Stimulated activated CD8-positive, alpha-beta memory T cell treated with anti-CD3 and anti-CD28 coated beads, Interleukin-7, amount 100 ng/mL, for 48 hours (primary cell): ENCODE measurements around the gene TYRP1.

Experiments used
- DNase-seq, 2 donors: peaks; one replicate each; pipeline ENCODE4 v3.0.0-alpha.2; 2020; ENCODE audit warnings: low read depth in 1 of 2; ENCODE audit errors: extremely low read depth in 1 of 2

Gene TYRP1

DNA sequence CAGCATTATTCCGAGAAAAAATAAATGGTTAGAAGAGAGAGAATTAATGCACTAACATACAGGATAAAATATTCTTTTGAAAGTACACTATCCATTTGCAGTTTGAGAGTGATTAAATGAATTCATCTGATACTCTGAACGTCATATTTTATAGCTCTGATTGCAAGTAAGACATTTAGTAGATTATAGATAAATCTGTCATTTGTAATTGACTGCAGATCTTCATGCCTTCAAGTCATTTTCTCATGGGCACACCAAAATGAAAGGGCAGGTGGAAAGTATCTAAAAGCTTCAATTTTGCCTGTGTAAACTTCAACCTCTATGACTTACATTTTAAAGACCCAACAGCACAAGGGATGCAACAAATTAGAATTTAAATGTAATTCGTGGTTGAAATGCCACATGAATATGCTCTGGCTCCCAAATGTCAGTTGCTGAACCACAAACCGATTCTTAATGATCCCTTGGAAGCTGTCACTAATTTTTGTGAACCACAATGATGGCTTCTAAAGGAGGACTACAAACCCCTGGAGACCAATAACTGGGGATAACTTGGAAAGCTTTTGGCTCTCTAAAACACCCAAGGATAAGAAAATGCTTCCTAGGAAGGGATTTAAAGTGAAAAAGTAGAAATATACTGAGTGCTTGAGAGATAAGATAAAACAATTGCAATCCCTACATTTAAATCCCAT is 3.9 kb downstream of the TYRP1 start:
- DNase-seq: no peak

DNA sequence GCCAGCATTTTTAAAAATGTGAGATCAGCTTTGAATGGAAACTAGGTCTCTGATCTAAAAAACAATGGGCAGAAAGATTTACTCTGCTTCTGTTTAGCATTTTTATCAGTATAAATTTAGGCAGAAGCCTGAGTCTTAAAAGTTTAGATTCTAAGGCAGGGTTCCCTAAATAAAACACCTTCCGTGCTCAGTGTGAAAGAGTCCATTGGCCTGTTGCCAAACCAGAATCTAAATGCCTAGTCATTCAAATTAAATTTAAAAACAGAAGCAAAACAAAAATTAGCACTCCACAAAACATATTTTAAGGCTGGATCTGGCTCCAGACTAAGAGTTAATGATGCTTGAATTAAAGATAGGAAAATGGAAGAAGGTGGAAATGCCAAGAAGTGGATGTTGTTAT is 4.5 kb downstream of the TYRP1 start:
- no peak for DNase-seq

DNA sequence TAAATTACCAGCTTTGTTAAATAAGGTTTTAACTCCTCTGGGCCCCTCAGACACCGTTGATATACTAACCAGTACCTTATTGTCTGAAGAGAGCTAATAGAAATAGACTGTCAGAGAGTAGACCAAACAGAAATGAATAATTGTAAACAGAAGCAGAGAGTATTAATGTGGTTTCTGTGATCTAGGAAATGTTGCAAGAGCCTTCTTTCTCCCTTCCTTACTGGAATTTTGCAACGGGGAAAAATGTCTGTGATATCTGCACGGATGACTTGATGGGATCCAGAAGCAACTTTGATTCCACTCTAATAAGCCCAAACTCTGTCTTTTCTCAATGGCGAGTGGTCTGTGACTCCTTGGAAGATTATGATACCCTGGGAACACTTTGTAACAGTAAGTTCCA is 5.1 kb downstream of the TYRP1 start:
- DNase-seq: no peak

DNA sequence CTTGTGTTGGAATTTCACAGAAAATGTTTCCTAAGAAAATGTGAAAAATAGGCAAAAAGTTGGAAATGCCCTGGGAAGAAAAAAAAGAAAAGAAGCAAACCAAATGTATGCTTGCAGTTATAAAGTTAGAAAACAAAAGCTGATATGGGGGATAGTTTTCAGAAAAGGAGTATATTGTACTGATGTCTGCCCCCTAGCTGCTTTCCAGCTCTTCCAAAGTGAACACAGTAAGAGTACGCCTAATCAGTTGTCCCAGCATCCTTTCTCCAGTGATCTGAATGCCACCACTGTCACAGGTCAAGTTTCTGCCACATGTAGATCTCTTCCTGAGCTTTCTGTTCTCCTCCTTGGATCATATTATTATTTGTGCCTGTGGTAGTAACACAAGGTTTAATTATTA is 5.8 kb downstream of the TYRP1 start:
- no peak for DNase-seq

DNA sequence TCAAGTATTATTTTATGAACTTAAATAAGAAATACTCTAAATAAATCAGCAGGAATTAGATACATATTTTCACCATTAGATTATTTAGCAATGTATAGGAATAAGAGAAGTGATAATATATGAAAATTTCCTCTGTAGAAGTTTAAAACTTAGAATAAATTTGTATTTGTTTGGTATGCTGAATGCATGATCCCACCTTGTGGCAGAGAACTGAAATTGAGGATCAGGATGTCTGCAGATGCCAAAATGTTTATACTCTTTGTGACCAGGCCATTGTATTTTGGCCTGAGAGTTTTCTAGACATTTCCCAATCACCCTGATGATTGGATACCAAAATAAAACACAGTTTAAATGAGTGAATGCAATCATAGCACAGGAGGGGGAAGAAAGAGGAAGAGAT is 6.3 kb downstream of the TYRP1 start:
- no peak for DNase-seq

DNA sequence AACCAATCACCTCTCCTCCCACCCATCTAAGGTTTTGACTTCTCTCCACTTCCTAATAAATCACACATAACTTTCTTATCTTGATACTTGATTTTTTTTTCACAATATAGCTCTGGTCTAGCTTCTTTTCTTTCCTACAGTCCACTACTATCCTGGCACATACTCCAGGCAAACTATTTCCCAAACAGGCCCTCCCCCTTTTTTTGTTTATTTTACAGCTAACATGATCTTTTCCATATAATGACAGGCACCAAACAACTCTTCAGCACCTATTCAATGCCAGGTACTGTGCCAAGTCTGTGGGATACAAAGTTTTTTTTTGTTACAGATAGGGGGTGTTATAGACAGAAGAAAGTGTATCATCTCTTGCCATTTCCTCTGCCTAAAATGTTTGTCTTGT is 7.9 kb downstream of the TYRP1 start:
- DNase-seq: no peak

DNA sequence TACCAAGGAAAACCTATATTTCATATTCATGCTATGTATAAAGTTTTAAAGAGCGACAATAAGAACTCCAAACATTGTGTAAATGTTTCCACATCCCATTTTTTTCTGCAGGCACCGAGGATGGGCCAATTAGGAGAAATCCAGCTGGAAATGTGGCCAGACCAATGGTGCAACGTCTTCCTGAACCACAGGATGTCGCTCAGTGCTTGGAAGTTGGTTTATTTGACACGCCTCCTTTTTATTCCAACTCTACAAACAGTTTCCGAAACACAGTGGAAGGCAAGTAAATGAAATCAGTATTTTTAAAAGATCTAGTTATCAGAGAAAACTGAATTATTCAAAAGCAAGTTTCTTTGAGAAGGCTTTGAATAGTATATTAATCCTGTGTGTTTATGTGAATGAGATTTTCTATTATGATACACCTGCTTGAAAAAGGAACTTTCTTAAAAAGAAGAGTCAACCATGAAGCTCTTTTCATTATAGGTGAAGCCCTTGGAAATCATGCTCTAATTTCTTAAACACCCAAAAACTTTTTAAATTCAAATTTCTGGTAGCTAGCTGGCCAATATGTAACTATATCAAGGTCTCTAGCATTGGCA is 9.1 kb downstream of the TYRP1 start:
- DNase-seq: no peak

DNA sequence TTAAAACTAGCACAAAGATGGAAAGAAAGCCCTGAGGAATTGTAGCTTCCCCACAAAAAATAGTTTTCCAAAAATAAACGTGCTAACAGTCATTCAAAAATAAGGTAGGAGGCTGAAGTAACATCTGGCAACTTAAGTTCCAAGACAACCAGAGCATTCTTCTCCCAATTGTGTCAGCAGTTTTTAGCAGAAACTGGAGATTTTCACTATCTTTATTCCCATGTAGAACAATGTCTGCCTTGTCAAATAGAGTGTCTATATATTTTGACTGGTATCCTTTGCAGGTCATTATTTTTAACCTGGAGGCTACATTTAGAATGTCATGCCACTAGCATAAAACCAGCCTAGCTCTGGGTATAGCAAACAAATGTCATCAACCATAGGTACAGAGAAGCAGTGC is 10.8 kb downstream of the TYRP1 start:
- no peak for DNase-seq

DNA sequence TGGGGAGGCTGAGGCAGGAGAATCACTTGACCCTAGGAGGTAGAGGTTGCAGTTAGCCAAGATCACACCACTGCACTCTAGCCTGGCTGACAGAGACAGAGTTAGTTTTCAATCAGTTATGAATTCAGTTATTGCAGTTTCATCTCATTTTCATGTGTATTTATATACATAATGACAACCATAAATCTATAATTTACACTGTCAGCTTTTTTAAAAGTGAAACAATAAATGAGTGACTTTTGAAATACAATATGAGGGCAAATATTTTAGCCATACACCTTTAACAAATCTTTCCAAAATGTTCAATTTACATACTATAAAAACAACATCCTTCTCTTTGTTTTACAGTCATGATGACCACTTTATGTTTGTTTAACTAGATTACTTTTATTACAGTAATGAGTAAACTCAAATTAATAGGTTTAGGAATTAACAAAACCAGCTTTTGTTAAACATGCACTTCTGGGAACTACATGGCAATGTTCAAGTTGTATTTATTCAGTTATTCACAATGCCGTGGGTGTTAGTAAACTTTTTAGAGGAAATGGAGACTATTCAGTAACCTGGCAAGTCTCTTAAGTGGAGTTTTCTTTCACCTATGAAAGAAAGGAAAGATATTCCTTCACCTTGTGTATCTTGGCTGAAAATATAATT is 12.7 kb downstream of the TYRP1 start:
- DNase-seq: no peak

DNA sequence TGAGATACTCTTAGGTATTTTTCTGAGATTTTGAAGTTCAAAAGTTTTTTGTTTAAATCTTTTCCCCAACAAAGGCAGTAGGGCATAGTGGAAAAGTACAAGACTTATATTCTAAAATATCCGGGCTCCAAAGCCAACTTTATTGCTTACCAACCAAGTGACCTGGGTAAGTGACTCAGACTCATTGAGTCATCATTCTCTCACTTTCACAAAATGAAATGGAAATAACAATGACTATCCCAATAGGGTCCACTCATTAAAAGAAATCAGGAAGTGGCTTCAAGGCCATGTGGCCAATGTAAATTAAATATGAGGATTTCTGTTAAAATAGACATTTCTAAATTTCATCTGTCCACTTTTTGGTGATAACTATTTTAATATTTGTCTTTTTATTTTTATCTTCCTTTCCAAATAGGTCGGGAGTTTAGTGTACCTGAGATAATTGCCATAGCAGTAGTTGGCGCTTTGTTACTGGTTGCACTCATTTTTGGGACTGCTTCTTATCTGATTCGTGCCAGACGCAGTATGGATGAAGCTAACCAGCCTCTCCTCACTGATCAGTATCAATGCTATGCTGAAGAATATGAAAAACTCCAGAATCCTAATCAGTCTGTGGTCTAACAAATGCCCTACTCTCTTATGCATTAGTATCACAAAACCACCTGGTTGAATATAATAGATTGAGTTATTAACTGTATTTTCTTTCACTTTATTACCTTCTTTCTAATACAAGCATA is 15.5 kb downstream of the TYRP1 start:
- DNase-seq: no peak

DNA sequence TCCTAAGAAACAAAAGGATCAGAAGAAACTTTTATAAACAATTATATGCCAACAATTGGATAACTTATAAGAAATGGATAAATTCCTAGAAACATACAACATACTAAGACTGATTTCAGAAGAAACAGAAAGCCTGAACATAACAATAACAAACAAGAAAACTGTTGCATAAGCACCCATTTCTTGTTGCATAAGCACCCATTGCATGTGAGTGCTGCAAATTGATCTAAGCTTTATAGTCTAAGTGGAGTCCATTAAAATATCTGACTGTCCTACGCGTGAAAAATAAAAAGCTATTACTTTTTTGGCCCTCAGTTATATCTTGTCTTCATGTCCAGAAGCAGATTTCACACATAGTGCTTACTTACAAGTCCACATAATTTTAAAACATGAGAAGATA is 19.3 kb downstream of the TYRP1 start:
- no peak for DNase-seq

DNA sequence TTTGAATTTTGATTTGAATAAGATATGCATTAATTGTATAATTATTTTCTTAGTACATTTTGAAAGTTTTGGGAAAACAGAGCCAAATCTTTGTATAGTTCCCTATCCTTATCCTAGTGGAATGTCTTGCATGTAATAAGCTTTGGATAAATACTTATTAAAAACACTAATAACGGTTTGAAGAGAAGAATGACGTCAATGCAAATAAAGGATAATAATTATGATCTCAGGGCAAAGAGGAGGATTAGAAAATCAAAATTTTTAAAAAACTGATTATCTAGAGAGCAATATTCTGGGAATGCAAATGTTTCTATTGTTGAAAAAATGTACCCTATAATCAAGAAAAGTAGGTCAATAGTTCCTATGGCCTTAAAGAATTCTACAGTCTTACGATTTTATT is 22.1 kb downstream of the TYRP1 start:
- no peak for DNase-seq

DNA sequence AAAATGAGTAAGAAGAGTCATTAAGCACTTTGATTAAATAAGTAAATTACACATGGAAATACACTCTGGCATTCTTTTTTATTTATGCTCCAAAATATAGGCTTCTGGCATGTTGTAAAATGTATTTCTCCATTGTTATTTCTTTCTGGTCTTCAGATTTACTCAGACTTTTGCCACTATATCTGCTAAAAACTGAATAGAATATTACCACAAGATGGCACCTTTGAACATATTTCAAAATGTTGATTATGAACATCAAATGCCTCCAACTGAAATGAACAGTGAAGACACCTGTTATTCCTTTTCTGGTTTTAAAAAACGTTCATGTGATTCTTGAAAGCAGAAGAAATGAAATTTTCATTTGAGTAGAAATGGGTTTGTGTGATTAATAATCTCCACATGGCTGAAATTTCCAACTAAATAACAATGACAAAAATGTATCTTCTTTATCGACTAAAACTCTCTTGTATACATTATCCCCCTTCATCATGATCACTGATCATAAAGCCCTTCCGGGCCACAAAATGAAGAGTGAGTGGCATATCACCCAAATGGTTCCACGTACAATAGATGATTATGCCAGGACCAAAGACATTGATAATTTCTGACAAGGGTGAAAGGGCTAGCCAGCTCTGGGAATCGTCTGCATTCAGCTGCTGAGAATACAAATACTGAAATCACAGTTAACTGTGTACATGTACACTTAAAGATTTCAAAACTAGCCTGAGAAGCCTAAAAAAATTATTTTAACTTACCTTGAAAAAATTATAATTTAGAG is 23.8 kb downstream of the TYRP1 start:
- no peak for DNase-seq

DNA sequence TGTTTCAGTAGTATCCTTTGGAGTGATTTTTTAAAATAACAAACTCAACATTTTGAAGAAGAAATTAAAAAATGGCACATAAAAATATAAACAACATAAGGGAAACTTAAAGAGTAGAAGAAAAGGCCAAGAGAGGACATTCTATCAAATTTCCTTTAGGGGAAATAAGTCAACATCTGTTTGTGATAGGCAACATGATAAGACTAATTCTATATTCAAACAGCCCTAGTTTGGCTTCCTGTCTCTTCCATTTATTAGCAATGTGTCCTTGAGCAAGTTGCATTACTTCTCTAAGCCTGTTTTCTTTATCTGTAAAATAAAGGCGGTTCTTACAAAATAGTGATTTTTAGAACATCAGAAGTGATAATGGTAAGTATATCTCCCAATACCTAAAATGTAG is 24.7 kb downstream of the TYRP1 start:
- DNase-seq: no peak

DNA sequence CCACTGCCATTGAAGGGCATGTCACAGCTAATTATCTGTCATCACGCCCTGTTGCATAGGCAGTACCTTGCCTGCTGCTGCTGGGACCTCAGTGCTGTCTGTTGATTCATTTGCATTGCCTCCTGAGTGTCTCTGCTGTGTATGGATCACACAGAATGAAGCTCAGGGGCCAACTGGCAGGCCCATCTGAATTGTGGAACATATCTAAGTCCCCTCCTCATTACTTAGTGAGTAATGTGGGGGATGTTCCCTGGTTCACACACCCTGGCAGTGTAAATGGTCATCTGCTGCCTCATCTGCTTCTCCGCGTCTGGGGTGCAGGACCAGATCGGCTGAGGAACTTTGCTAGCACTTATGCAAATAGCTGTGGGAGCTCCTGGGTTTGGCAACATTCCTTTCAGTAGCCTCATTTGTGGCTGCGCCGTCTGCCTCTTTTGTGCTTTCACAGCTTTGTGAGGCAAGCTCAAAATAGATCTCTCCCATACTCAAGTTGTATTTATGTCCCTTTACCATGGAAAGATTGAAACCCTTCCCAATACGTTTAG is 25.4 kb downstream of the TYRP1 start:
- no peak for DNase-seq

DNA sequence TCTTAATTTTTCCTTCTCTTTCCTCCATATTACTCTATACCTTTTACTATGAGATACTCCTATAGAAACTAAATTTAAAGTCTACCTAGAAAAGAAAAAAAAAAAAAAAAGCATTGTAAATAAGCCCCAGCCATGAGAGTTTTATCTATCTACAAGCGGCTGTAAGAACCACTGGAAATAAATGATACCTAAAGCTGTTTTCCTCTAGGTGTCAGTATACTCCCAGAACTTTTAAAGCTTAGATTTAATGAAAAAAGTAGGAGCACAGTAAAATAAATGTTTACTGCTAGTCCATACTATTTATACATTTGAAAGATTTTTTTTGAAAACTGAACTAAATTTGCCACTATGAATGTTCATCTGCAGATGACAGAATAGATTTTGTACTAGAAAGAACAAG is 26.2 kb downstream of the TYRP1 start:
- no peak for DNase-seq

DNA sequence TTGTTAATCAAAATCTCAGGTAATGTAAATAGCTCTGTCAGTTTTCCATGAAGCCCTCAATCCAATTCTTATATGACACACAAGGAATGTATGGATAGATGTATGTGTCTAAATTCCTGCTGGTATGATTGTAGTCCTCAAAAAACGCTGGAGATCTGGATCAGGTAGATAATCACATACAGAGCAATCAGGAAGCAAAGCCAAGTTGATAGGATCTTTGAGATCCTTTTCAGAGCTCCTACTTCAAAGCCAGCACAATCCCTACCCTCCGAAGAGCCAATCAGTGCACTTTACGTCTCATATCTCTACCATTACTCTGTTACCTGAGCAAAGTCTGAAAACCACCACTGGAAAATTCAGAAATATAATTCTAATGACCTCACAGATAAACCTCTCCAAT is 27.4 kb downstream of the TYRP1 start:
- no peak for DNase-seq

DNA sequence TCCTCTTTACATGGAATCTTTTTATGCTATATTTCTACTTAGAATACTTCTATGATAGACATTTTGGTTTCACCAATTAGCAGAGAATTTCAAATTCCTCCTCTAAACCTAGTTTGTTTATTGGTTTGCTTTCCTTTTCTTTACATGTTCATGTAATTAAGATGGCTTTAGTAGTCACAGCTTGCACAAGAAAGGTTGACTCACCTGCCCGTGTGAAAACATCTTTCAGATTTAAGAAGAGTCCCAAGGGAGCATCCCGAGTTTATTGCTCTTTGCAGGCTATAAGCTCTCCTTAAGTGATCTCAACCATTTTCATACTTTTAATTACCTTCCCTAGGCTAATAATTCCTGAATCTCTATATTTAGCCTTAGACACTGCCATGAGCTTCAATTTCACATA is 28.9 kb downstream of the TYRP1 start:
- no peak for DNase-seq

DNA sequence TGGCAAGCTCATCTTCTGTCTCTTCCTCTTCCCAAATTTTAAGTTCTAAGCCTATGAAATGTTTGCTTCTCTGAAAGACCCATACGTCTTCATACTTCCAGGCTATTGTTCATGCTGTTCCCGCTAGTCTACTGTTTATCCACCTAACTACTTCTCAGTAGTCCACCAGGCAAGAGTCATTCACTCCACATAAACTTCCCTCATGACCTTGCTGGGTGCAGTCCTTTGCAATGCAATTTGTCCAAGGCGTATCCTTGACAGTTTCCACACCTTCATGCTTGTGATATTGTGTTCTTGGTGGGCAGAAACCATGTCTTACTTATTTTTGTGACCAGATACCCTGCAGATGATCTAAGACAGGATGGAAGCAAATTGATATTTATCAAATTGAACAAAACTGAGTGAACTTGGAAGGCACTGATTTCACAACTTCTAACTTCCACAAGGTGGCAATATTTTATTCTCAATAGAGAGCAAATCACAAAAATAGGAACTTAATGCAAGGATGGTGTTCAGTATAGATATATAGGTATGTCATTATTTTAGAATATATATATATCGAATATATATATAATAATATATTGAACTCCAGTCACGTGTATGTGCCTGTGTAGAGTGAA is 30.3 kb downstream of the TYRP1 start:
- DNase-seq: no peak

DNA sequence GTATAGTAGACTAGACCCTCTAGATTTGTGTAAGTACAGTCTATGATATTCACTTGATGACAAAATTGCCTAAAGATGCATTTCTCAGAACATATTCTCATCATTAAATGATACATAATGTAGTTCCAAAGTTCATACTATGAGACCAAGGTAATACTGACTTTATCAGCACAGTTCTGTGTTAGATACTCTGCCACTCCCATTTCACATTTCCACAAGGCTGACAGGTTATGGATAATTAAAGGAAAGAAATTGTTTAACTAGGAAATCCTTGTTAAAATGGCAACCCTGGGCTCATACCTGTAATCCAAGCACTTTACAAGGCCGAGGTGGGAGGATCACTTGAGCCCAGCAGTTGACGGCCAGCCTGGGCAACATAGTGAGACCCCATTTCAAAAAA is 33.6 kb downstream of the TYRP1 start:
- DNase-seq: no peak
